Middle frontal gyrus (tissue), 1 donor: ENCODE measurements around the gene HPN.
"Not testable (repeated sequence)": the region's sequence is repeated elsewhere in the genome, so short reads cannot be mapped to it uniquely, and the experiment has no call there.

ENCODE experiments used
- DNase-seq: peaks from one replicate; pipeline ENCODE4 v3.0.0-alpha.2; 2015; ENCODE audit warnings: low spot score; ENCODE audit errors: extremely low spot score

Gene HPN

GRCh38 chr19:35008891-35009341 is 32.6 kb upstream of the HPN start:
- no peak for DNase-seq

- no peak for DNase-seq
Measured at GRCh38 chr19:35009424-35010415, 31.8 kb upstream of the HPN start.

GRCh38 chr19:35011091-35011689 is 30.3 kb upstream of the HPN start:
- DNase-seq = no peak

GRCh38 chr19:35011737-35012682 is 29.5 kb upstream of the HPN start:
- DNase-seq = no peak

GRCh38 chr19:35013041-35013819 is 28.3 kb upstream of the HPN start:
- no peak for DNase-seq

- no peak for DNase-seq
Measured at GRCh38 chr19:35013820-35014754, 27.4 kb upstream of the HPN start.

GRCh38 chr19:35014774-35015173 is 26.7 kb upstream of the HPN start:
- DNase-seq = not testable (repeated sequence)

GRCh38 chr19:35015270-35015953 is 26.1 kb upstream of the HPN start:
- no peak for DNase-seq

GRCh38 chr19:35015954-35016351 is 25.6 kb upstream of the HPN start:
- no peak for DNase-seq

GRCh38 chr19:35017507-35017906 is 24.0 kb upstream of the HPN start:
- DNase-seq = no peak

- no peak for DNase-seq
Measured at GRCh38 chr19:35018379-35018778, 23.1 kb upstream of the HPN start.

- no peak for DNase-seq
Measured at GRCh38 chr19:35019144-35019543, 22.4 kb upstream of the HPN start.

- DNase-seq = no peak
Measured at GRCh38 chr19:35021016-35021415, 20.5 kb upstream of the HPN start.

- no peak for DNase-seq
Measured at GRCh38 chr19:35021596-35021995, 19.9 kb upstream of the HPN start.

GRCh38 chr19:35022460-35022859 is 19.1 kb upstream of the HPN start:
- DNase-seq = no peak

GRCh38 chr19:35023428-35023827 is 18.1 kb upstream of the HPN start:
- DNase-seq = no peak

GRCh38 chr19:35024095-35024494 is 17.4 kb upstream of the HPN start:
- no peak for DNase-seq

GRCh38 chr19:35025969-35026368 is 15.6 kb upstream of the HPN start:
- DNase-seq = no peak

GRCh38 chr19:35026418-35026817 is 15.1 kb upstream of the HPN start:
- no peak for DNase-seq
